H1 (cell line): ENCODE results near the gene MGMT. TPM values are rescaled to one million over a fixed set of nuclear protein-coding genes. Genes with fewer than 3 reads are reported as not detected.

Source experiments
- CTCF ChIA-PET: fragments of 300-600 bp; sonication (Branson Sonifier 250); formaldehyde crosslinking; loops from one replicate; lab custom pipeline; 2021; ENCODE audit not compliant: partially characterized antibody; lab: Charles Lee
- POLR2A ChIA-PET: fragments of 300-600 bp; sonication (Branson Sonifier 250); formaldehyde crosslinking; loops from one replicate; lab custom pipeline; 2021; ENCODE audit warnings: inconsistent platforms; ENCODE audit not compliant: partially characterized antibody; lab: Charles Lee
- DNase-seq, 2 experiments: peaks; one replicate each; pipeline versions ENCODE4 v3.0.0 to v3.0.0-alpha.2; 2010 to 2022; ENCODE audit warnings: low spot score in 2 of 2, low read depth in 1 of 2, mixed read lengths in 1 of 2
- FAIRE-seq: peaks from 2 replicates; lab custom pipeline; 2011; peaks lifted over from hg19 to GRCh38; lab: Jason Lieb, UNC
- H2AFZ ChIP-seq: 2 replicates; pipeline ENCODE4 v1.8.1; 2012; ENCODE audit warnings: low read length, inconsistent platforms
- H2AK5ac ChIP-seq: 2 replicates; pipeline ENCODE4 v1.6.1; 2013; ENCODE audit warnings: low read depth, low read length
- H2BK120ac ChIP-seq: replicated peaks from 2 replicates; pipeline ENCODE3; 2013; ENCODE audit warnings: low read depth, low read length, inconsistent platforms
- H2BK12ac ChIP-seq: 2 replicates; pipeline ENCODE4 v1.6.1; 2013; ENCODE audit warnings: low read depth, low read length
- H2BK15ac ChIP-seq: 2 replicates; pipeline ENCODE4 v1.6.1; 2013; ENCODE audit warnings: low read length
- H2BK20ac ChIP-seq: 2 replicates; pipeline ENCODE4 v1.6.1; 2013; ENCODE audit warnings: low read length
- H2BK5ac ChIP-seq: 2 replicates; pipeline ENCODE4 v1.6.1; 2013; ENCODE audit warnings: low read depth, low read length
- H3K14ac ChIP-seq: 2 replicates; pipeline ENCODE4 v1.6.1; 2013; ENCODE audit warnings: inconsistent platforms; ENCODE audit not compliant: insufficient read length
- H3K18ac ChIP-seq: 2 replicates; pipeline ENCODE4 v1.6.1; 2013; ENCODE audit warnings: low read length; ENCODE audit errors: extremely low read depth
- H3K23ac ChIP-seq: 2 replicates; pipeline ENCODE4 v1.6.1; 2013; ENCODE audit warnings: inconsistent platforms; ENCODE audit not compliant: insufficient read length
- H3K23me2 ChIP-seq: 2 replicates; pipeline ENCODE4 v1.6.1; 2013; ENCODE audit warnings: low read depth, low read length
- H3K27ac ChIP-seq: 2 replicates; pipeline ENCODE4 v1.6.1; 2011; ENCODE audit warnings: low read depth, low read length, inconsistent platforms
- H3K27me3 ChIP-seq, 4 experiments: replicated peaks in 1 of 4; 1 replicate in 1 of 4; 2 replicates in 3 of 4; pipeline versions ENCODE4 v1.6.1 to v1.8.1; 2011 to 2013; ENCODE audit warnings: low read length in 3 of 4, mild to moderate bottlenecking in 3 of 4, inconsistent platforms in 2 of 4, mixed read lengths in 2 of 4, moderate library complexity in 1 of 4; ENCODE audit not compliant: control insufficient read depth in 3 of 4, insufficient read depth in 3 of 4; ENCODE audit errors: extremely low read depth in 1 of 4
- H3K36me3 ChIP-seq, 4 experiments: 2 replicates each; pipeline versions ENCODE4 v1.6.1 to v1.8.1; 2011 to 2013; ENCODE audit warnings: mild to moderate bottlenecking in 4 of 4, low read length in 3 of 4, moderate library complexity in 2 of 4, control low read depth in 1 of 4, inconsistent platforms in 1 of 4; ENCODE audit not compliant: insufficient read depth in 4 of 4, control insufficient read depth in 2 of 4
- H3K4ac ChIP-seq: replicated peaks from 2 replicates; pipeline ENCODE3; 2013; ENCODE audit warnings: low read length, low read depth, mixed read lengths, inconsistent platforms; ENCODE audit not compliant: insufficient read length
- H3K4me1 ChIP-seq, 4 experiments: replicated peaks in 1 of 4; 1 replicate in 1 of 4; 2 replicates in 3 of 4; pipeline versions ENCODE4 v1.6.1 to v1.8.1; 2011 to 2013; ENCODE audit warnings: low read length in 3 of 4, inconsistent platforms in 2 of 4, mixed read lengths in 1 of 4; ENCODE audit not compliant: insufficient read depth in 4 of 4, control insufficient read depth in 3 of 4
- H3K4me2 ChIP-seq, 2 experiments: 2 replicates each; pipeline versions ENCODE4 v1.6.1 to v1.8.1; 2011 to 2013; ENCODE audit warnings: low read depth in 2 of 2, low read length in 2 of 2, control low read depth in 1 of 2, inconsistent platforms in 1 of 2, mild to moderate bottlenecking in 1 of 2; ENCODE audit not compliant: insufficient read depth in 1 of 2
- H3K4me3 ChIP-seq, 4 experiments: fragments of 200-600, 300-600 bp in 1 of 4; sonication (generic), shearing (Covaris generic), sonication (Bioruptor Twin) in 1 of 4; 2 replicates each; pipeline versions ENCODE4 v1.5.1 to v1.8.1; 2011 to 2016; ENCODE audit warnings: low read length in 4 of 4, low read depth in 3 of 4, control low read depth in 2 of 4, inconsistent platforms in 2 of 4, mild to moderate bottlenecking in 2 of 4, mixed read lengths in 1 of 4, moderate library complexity in 1 of 4; ENCODE audit not compliant: insufficient read depth in 2 of 4; ENCODE audit errors: extremely low read depth in 1 of 4
- H3K56ac ChIP-seq: replicated peaks from 2 replicates; pipeline ENCODE3; 2013; ENCODE audit warnings: low read depth, mild to moderate bottlenecking, mixed read lengths, low read length, inconsistent platforms; ENCODE audit not compliant: insufficient read length
- H3K79me1 ChIP-seq: 2 replicates; pipeline ENCODE4 v1.6.1; 2013; ENCODE audit warnings: low read depth, low read length, control low read depth
- H3K79me2 ChIP-seq, 2 experiments: 2 replicates each; pipeline versions ENCODE4 v1.6.1 to v1.8.1; 2012 to 2013; ENCODE audit warnings: low read length in 2 of 2, mild to moderate bottlenecking in 2 of 2, inconsistent platforms in 1 of 2; ENCODE audit not compliant: insufficient read depth in 2 of 2, control insufficient read depth in 1 of 2
- H3K9ac ChIP-seq, 4 experiments: replicated peaks in 1 of 4; 1 replicate in 1 of 4; 2 replicates in 3 of 4; pipeline versions ENCODE4 v1.6.1 to v1.8.1; 2011 to 2013; ENCODE audit warnings: low read depth in 3 of 4, low read length in 3 of 4, control low read depth in 2 of 4, mild to moderate bottlenecking in 2 of 4, moderate library complexity in 2 of 4, inconsistent platforms in 1 of 4; ENCODE audit errors: extremely low read depth in 1 of 4
- H3K9me3 ChIP-seq, 2 experiments: 2 replicates each; pipeline versions ENCODE4 v1.6.1 to v1.8.1; 2012 to 2013; ENCODE audit warnings: mild to moderate bottlenecking in 2 of 2, moderate library complexity in 2 of 2, control low read depth in 1 of 2, inconsistent platforms in 1 of 2, low read depth in 1 of 2, low read length in 1 of 2, mixed read lengths in 1 of 2; ENCODE audit not compliant: insufficient read depth in 2 of 2
- H4K20me1 ChIP-seq, 2 experiments: replicated peaks in 1 of 2; 2 replicates each; pipeline versions ENCODE3 to v1.8.1; 2011 to 2013; ENCODE audit warnings: inconsistent platforms in 2 of 2, low read length in 2 of 2, mild to moderate bottlenecking in 1 of 2; ENCODE audit not compliant: insufficient read depth in 2 of 2, control insufficient read depth in 1 of 2
- H4K5ac ChIP-seq: 2 replicates; pipeline ENCODE4 v1.6.1; 2013; ENCODE audit warnings: low read length, low read depth, mixed read lengths, inconsistent platforms; ENCODE audit not compliant: insufficient read length
- H4K8ac ChIP-seq: 2 replicates; pipeline ENCODE4 v1.8.0; 2013; ENCODE audit warnings: mild to moderate bottlenecking, moderate library complexity, low read length, inconsistent platforms; ENCODE audit not compliant: insufficient read depth; ENCODE audit errors: extremely low read depth
- H4K91ac ChIP-seq: replicated peaks from 2 replicates; pipeline ENCODE3; 2013; ENCODE audit warnings: low read length, mixed read lengths, inconsistent platforms; ENCODE audit not compliant: insufficient read length
- CBX8 ChIP-seq: fragments of 300-800, 300-1000 bp; sonication (generic); IDR thresholded peaks from 2 replicates; pipeline ENCODE4 v1.7.1; 2016; ENCODE audit warnings: low read depth, low read length, borderline replicate concordance
- CTBP2 ChIP-seq: IDR thresholded peaks from 2 replicates; pipeline ENCODE4 v1.7.0; 2011; ENCODE audit warnings: borderline replicate concordance, mild to moderate bottlenecking, moderate library complexity, mixed read lengths, low read length; ENCODE audit not compliant: insufficient read depth, insufficient read length
- NANOG ChIP-seq: IDR thresholded peaks from 2 replicates; pipeline ENCODE4 v1.6.1; 2011; ENCODE audit warnings: low read length, low read depth, mild to moderate bottlenecking, inconsistent platforms; ENCODE audit not compliant: insufficient read depth, poor library complexity, severe bottlenecking
- POLR2AphosphoS5 ChIP-seq: IDR thresholded peaks from 2 replicates; pipeline ENCODE4 v1.6.1; 2011; ENCODE audit warnings: low read depth, low read length
- TCF12 ChIP-seq: IDR thresholded peaks from 2 replicates; pipeline ENCODE4 v1.6.1; 2011; ENCODE audit warnings: low read depth, mild to moderate bottlenecking, low read length
- WGBS, 2 experiments: shearing (Covaris generic) in 1 of 2; methylation state at CpG; one replicate each; pipeline versions ENCODE4 v1.1.6 to v1.1.7; 2013 to 2015; ENCODE audit warnings: low lambda C conversion rate in 2 of 2, mixed read lengths in 2 of 2, inconsistent platforms in 1 of 2, low coverage in 1 of 2, missing lambda C conversion rate in 1 of 2; ENCODE audit not compliant: insufficient replicate concordance in 2 of 2, insufficient coverage in 1 of 2, insufficient read length in 1 of 2; ENCODE audit errors: extremely low coverage in 1 of 2, missing lambda C conversion rate in 1 of 2; 5-methylcytosine and 5-hydroxymethylcytosine counted together
- polyA plus RNA-seq, 7 experiments: library from polyadenylated mRNA; depleted of rRNA in 3 of 7; stranded (reverse) in 5 of 7; unstranded in 2 of 7; fragments of >200 nt in 5 of 7; fragments of 200-250 nt in 2 of 7; gene quantifications; 1 replicate in 5 of 7; 2 replicates in 1 of 7; 4 replicates in 1 of 7; pipeline versions ENCODE4 v1.2.1 to v1.2.3, GENCODE V29; 2011 to 2013; ENCODE audit warnings: missing spikeins in 2 of 7, mixed read lengths in 2 of 7
- total RNA-seq: library from RNA; stranded (reverse); fragmentation: NEBNext Ultra II Directional; extraction: Animal tissue kit (Norgen Biotek cat#: 25700); gene quantifications from 2 replicates; pipeline ENCODE4 v1.2.1, GENCODE V29; 2021
- TF ChIP-seq, protein P1 (sequence below): IDR thresholded peaks from 2 replicates; pipeline ENCODE4 v1.6.1; 2012; ENCODE audit warnings: inconsistent platforms
- TF ChIP-seq, protein P2 (sequence below): IDR thresholded peaks from 2 replicates; pipeline ENCODE4 v1.6.1; 2012; ENCODE audit warnings: inconsistent platforms
- TF ChIP-seq, protein P3 (sequence below), 3 experiments: IDR thresholded peaks; 1 replicate in 2 of 3; 2 replicates in 1 of 3; pipeline versions ENCODE4 v1.5.1 to v1.6.1; 2011; ENCODE audit warnings: low read length in 3 of 3, mild to moderate bottlenecking in 3 of 3, inconsistent platforms in 2 of 3, low read depth in 1 of 3, moderate library complexity in 1 of 3; ENCODE audit not compliant: insufficient read depth in 1 of 3; ENCODE audit errors: control extremely low read depth in 1 of 3

Gene MGMT
- total and polyA plus RNA-seq, 2 of the 8 experiments (the other 6 are each of a cell fraction or from before 2014, with no cell fraction given) = 9.9 to 10.7 TPM

DNA sequence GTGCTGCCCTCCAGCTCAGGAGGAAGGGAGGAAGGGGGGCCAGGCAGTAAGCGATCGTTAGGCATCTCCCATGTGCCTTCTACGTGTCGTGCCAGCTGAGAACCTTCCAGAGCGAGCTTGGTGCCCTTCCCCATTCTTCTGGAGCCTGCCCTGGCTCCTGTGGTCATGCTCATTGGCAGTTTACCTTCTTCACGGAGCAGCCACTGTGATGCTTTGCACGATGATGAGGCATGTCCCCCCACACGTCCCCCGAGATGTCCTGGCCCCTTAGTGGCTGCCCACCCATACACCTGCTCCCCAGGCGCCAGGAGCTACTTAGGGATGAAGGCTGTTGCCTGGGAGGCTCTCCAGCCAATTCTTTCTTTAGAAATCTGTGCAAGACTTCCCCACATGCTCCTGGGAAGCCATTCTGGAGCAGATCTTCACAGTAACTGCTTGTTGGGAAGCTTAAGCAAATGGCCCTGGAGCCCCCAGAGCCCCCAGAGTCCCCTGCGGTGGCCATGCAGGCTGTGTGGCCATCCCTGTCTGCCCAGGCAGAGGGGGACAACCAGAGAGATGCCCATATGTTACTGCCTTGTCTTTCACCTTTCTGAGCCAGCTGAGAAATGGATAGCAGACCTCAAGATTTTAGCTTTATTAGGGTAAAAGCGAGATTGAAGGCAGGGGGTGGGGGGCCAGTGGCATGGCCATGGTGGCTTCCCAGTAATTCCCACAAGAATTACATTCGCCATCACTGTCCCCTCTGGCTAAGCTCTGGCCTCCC is 298.0 kb downstream of the MGMT start:
- FAIRE-seq (no peak), DNase-seq (peak in 1 of 2 experiments; percentile 33)
- no peaks in the 10 kb centered on the region for H3K36me3 ChIP-seq
- H3K79me2 ChIP-seq = no peaks in the 10 kb centered on the region
- H3K23me2 ChIP-seq = no peaks in the 10 kb centered on the region
- no peak overlapping the region for H2BK120ac ChIP-seq
- no peak overlapping the region for H4K8ac ChIP-seq
- ChIA-PET POLR2A (no interaction called here), CTCF (interaction anchor here (0.9 to 1.9 kb wide), 5 partner anchors 102 to 433 kb away, joined by 3 to 5 read pairs (median 3); no protein-coding TSS in a partner anchor)
- no peak overlapping the region for H3K4me3 ChIP-seq
- no peak overlapping the region for H3K27ac ChIP-seq
- H2BK5ac ChIP-seq = no peak overlapping the region
- no peak overlapping the region for H3K9ac ChIP-seq
- H2AFZ ChIP-seq = no peak overlapping the region
- H2AK5ac ChIP-seq = no peak overlapping the region
- H3K56ac ChIP-seq = no peak overlapping the region
- H3K4me2 ChIP-seq = no peak overlapping the region
- H3K4me1 ChIP-seq = no peaks in the 10 kb centered on the region; a peak in 2 of 7 replicates
- H2BK20ac ChIP-seq = no peak overlapping the region
- H3K23ac ChIP-seq = no peak overlapping the region
- no peak overlapping the region for H4K5ac ChIP-seq
- H4K20me1 ChIP-seq = no peaks in the 10 kb centered on the region
- H4K91ac ChIP-seq = no peak overlapping the region
- no peak overlapping the region for H2BK15ac ChIP-seq
- no peak overlapping the region for H3K4ac ChIP-seq
- H3K14ac ChIP-seq = no peak overlapping the region
- no peak overlapping the region for H3K18ac ChIP-seq
- no peaks in the 10 kb centered on the region for H3K9me3 ChIP-seq
- no peak overlapping the region for H2BK12ac ChIP-seq
- no peaks in the 10 kb centered on the region for H3K27me3 ChIP-seq
- no peaks in the 10 kb centered on the region for H3K79me1 ChIP-seq
- 89% methylated on average over 13 of the region's 13 CpGs; no CpG with 5 or more reads in 1 of the 2 experiments for WGBS, 2 experiments
- TF ChIP-seq POLR2AphosphoS5 = no peak
- TF ChIP-seq, protein P1, sequence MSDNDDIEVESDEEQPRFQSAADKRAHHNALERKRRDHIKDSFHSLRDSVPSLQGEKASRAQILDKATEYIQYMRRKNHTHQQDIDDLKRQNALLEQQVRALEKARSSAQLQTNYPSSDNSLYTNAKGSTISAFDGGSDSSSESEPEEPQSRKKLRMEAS = no peak
- no peak for TF ChIP-seq NANOG
- TF ChIP-seq, protein P2, sequence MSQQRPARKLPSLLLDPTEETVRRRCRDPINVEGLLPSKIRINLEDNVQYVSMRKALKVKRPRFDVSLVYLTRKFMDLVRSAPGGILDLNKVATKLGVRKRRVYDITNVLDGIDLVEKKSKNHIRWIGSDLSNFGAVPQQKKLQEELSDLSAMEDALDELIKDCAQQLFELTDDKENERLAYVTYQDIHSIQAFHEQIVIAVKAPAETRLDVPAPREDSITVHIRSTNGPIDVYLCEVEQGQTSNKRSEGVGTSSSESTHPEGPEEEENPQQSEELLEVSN = no peak
- no peak for TF ChIP-seq CBX8
- TF ChIP-seq TCF12 = no peak
- no peak for TF ChIP-seq CTBP2
- TF ChIP-seq, protein P3, sequence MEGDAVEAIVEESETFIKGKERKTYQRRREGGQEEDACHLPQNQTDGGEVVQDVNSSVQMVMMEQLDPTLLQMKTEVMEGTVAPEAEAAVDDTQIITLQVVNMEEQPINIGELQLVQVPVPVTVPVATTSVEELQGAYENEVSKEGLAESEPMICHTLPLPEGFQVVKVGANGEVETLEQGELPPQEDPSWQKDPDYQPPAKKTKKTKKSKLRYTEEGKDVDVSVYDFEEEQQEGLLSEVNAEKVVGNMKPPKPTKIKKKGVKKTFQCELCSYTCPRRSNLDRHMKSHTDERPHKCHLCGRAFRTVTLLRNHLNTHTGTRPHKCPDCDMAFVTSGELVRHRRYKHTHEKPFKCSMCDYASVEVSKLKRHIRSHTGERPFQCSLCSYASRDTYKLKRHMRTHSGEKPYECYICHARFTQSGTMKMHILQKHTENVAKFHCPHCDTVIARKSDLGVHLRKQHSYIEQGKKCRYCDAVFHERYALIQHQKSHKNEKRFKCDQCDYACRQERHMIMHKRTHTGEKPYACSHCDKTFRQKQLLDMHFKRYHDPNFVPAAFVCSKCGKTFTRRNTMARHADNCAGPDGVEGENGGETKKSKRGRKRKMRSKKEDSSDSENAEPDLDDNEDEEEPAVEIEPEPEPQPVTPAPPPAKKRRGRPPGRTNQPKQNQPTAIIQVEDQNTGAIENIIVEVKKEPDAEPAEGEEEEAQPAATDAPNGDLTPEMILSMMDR (IDR thresholded peaks at IDR 0.05; ENCODE audit: control extremely low read depth in 1 of 3, insufficient read depth in 1 of 3, low read depth in 1 of 3, low read length in 3 of 3) = no peak
